SW 1271 (cell line): ENCODE data around the gene DYDC1.
A peak's percentile ranks its signal among the peaks of the same experiment; 100 is the strongest.
"Not testable (repeated sequence)": the region's sequence is repeated elsewhere in the genome, so short reads cannot be mapped to it uniquely, and the experiment has no call there.

Experiments
- DNase-seq, 2 experiments: peaks; one replicate each; lab custom pipeline; 2025; lab: John Stamatoyannopoulos, UW

Gene DYDC1

DNA sequence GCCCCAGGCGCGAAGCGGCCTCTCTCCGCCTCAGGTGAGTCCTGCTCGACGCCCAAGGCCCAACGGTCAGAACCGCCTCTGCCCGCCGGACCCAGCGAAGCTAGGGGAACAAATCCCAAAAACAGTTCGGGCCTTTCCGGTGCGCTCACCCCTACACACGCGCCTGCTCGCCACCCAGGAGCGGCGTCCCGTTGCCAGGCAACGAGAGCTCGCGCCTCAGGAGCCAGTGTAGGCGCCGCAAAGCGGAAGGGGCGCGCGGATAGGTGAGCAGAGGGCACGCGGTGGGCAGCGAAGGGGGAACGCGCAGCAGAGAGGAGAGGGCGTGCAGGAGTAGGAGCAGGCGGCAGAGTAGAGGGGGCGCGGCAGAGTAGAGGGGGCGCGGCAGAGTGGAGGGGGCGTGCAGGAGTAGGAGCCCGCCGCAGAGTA is at the start of gene DYDC1, which contains the start of gene DYDC2:
Gene DYDC1, minus strand, starts transcription at position 193 of the 426 bp plus-strand sequence. CDS start 4,154 bp downstream, outside the sequence.
Gene DYDC2, plus strand, starts transcription at position 219 of the 426 bp plus-strand sequence. CDS start 5,663 bp downstream, outside the sequence.
- DNase-seq, result no peak

GRCh38 chr10:80406204-80406603 is 49.6 kb upstream of the DYDC1 start:
- DNase-seq, result no peak

DNA sequence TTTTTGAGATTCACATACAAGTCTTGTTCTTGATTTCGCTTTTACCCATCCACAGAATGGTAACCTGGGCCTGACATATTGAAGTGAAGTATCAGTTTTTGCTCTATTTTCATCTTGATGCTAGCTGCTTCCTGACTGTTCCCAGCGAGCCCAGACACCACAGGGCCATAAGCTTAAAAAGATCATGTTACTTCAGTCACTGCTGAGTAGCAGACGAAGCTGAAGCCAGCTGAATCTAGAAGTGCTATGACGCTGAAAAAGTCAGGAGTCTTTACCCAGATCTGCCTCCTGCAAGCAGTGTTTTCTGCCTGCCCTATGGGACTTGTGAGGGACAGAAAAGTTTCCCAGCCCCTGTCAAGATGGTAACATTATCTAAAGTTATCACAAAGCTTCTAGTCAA is 49.1 kb upstream of the DYDC1 start:
- DNase-seq, result no peak

- no peak for DNase-seq
Measured at GRCh38 chr10:80405035-80405434, 48.5 kb upstream of the DYDC1 start.

DNA sequence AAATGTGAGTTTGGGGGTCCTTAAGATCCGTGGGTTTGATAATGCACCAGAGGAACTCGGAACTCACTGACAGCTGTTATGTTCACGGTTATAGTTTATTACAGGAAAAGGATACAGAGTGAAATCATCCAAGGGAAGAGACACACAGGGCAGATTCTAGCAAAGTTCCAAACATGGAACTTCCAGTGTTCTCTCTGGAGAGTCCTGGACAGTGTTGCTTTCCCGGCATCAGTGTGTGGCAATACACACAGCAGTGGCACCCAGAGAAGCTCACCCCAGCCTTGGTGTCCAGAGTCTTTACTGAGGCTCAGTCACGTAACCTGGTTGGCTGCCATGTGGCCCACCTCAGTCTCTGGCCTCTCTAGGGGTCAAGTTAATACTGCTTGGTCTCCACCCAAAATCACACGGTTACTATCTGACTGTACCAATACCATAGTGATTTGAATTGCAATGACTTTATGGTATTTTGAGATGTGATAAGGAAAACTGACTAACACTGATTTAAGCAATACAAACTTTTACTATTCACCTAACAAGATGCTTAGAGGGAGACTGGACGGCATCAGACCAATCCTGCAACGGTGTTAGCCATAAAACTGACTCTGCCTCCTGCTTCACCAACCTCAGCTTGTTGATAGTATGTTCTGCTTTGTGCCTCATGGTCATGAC is 43.7 kb upstream of the DYDC1 start:
- DNase-seq, result no peak

GRCh38 chr10:80397014-80397413 is 40.5 kb upstream of the DYDC1 start:
- no peak for DNase-seq

- DNase-seq, result no peak
Measured at GRCh38 chr10:80394358-80394916, 37.9 kb upstream of the DYDC1 start.

DNA sequence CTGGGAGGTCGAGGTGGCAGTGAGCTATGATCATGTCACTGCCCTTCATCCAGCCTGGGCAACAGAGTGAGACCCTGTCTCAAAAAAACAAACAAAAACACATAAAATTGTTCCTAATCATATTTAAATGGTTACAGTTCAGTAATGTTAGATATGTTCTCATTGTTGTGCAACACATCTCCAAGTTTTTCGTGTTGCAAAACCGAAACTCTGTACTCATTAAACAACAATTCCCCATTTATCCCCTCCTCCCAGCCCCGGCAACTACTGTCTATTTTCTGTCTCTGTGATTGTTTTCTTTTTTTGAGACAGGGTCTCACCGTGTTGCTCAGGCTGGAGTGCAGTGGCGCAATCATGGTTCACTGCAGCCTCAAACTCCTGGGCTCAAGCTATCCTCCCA is 35.7 kb upstream of the DYDC1 start:
- no peak for DNase-seq

- DNase-seq, result no peak
Measured at GRCh38 chr10:80390740-80391139, 34.2 kb upstream of the DYDC1 start.

DNA sequence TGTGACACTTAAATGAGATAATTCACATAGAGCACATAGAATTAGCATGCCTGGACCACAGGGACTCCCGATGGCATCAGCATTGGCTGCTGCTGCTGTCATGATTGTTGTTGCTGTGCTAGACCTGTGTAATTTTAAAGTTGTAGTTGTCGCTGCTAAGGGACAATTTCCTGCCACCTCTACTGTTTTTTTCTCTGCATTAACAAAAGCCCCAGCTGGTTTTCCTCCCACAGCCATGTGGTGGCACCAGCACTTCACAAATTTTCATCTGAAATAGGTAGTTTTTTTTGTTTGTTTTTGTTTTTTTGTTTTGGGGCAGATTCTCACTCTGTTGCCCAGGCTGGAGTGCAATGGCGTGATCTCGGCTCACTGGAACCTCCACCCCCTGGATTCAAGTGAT is 26.4 kb upstream of the DYDC1 start:
- peak in 1 of 2 experiments; percentile 12 for DNase-seq

DNA sequence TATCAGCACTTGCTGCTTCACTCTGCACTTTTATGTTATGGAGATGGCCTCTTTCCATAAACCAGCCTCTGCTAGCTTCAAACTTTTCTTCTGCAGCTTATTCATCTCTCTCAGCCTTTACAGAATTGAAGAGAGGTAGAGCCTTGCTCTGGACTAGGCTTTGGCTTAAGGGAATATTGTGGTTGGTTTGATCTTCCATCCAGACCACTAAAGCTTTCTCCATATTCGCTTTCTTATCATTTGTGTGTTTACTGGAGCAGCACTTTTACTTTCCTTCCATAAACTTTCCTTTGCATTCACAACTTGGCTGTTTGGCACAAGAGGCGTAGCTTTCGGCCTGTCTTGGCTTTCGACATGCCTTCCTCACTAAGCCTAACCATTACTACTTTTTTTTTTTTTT is 23.6 kb upstream of the DYDC1 start:
- DNase-seq, result no peak

GRCh38 chr10:80379701-80380100 is 23.1 kb upstream of the DYDC1 start:
- DNase-seq, result no peak

- DNase-seq, result no peak
Measured at GRCh38 chr10:80373502-80373901, 16.9 kb upstream of the DYDC1 start.

- no peak for DNase-seq
Measured at GRCh38 chr10:80372675-80373074, 16.1 kb upstream of the DYDC1 start.

DNA sequence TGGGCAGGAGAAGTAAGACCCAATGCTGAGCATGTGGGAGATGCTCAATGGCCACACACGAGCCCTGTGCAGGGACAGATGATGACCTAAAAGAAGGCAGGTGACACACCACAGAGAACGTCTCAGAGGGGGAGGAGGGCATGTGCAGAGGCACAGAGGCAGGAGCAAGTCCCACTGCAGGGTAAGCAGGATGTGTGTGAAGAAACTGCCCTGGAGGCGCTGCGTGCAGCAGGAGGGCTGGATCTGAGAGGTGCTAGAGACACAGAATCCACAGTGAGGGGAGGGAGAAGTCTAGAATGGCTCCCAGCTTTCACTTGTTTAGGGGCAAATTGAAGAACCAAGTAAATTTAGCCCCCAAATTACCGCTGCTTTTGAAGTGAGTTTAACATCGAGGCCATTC is 14.9 kb upstream of the DYDC1 start:
- DNase-seq, result no peak

DNA sequence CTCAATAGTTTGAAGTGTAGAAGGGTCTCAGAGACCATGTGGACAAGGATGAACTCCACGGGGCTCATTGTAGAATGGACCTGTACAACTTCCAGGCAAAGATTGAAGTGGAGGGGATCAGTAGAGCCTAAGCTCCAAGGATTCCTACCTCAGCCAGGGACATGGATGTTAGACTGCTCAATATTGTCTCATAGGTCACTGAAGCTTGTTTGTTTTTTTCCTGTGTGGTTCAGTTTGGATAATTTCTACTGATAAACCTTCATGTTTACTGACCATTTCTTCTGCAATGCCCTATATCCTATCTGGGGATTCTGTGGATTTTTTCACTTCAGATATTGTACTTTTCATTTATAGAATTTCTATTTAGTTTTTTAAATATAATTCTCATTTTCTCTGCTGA is 9.0 kb upstream of the DYDC1 start:
- no peak for DNase-seq

- DNase-seq, result no peak
Measured at GRCh38 chr10:80359644-80360043, 3.1 kb upstream of the DYDC1 start.

- DNase-seq, result not testable (repeated sequence)
Measured at GRCh38 chr10:80358925-80359324, 2.4 kb upstream of the DYDC1 start.

GRCh38 chr10:80357851-80358125 is 1.2 kb upstream of the DYDC1 start:
- DNase-seq, result no peak

DNA sequence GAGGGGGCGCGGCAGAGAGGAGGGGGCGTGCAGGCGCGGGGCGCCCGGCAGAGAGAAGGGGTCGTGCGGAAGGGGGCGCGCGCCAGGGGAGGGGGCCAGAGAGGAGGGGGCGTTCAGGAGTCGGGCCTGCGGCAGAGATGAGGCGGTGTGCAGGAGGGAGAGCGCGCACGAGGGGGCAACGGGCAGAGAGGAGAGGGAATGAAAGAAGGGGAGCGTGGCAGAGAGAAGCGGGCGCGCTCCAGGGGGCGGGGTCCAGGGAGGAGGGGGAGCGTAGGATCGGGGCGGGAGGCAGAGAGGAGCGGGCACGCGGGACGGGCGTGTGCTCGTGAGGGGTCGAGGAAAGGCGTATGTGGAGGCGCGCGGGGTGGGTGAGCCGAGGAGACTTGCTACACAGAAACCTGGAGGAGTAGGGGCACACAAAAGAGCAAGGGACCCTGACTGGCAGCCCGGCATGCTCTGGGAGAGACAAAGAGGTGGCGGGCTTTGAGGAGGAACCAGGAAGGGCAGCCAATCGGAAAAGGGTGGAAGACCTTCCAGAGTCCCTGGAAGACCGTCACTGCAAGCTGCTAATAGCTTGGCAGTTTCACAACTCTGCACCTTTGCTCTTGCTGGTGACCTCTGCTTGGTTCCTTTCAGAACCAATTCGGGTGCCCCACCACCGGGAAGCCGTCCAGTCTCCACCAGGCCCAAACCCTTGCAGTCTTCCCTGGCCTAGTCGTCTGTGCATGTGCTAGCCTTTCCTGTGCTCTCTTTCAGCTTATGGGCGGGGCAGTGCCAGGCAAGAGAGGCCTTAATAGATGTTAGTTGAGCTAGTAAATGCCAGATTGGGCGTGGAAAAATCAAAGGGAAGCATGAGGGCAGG is 665 bp upstream of the DYDC1 start:
- no peak for DNase-seq

DNA sequence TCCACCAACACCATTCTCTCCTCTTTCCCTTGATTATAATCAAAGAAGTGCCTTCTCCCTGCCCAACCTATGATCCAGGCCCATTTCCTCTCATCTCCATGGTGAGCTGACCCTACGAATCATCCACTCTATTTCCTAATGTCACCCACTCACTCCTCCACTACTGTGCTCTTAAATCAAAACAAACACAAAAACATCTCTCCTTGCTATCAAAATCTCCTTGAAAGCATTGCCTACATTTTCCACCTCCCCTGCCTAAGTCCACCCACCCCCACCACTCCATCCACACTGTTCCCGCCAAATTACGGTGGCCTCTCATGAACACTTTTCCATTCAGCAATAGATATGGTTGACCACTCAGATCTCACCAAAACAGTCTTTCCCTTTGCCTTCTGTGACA is 5.3 kb downstream of the DYDC1 start:
- DNase-seq, result no peak

- no peak for DNase-seq
Measured at GRCh38 chr10:80350251-80350650, 6.3 kb downstream of the DYDC1 start.

DNA sequence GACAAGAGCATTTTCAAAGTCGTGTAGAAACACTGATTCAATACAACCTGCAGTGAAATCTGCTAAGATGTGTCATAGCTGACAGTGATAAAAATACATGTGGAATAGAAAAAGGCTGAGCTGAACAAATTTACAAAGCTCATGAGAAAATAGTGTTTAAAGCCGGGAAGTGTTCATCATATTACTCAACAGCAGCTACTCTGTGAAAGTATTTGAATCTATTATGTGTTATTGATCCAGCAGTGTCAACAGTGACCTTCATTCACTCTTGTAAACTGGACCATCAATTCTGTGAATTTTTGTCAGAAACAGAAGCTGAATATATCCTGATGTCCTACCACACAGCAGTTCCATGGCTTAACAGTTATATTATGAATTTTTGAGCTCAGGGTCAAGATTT is 11.6 kb downstream of the DYDC1 start:
- DNase-seq, result no peak
